GM23338 (cell line): Measurements from ENCODE around the gene EYS.

ENCODE experiments used
- EZH2 ChIP-seq: fragments of 200-600 bp; sonication (generic); IDR thresholded peaks from one replicate; pipeline ENCODE4 v1.8.0; 2017; ENCODE audit warnings: antibody characterized with exemption, mild to moderate bottlenecking, low read depth; ENCODE audit not compliant: unreplicated experiment
- EZH2phosphoT487 ChIP-seq: fragments of 200-600 bp; sonication (generic); IDR thresholded peaks from one replicate; pipeline ENCODE4 v1.8.1; 2018; ENCODE audit warnings: antibody characterized with exemption; ENCODE audit not compliant: unreplicated experiment
- POLR2AphosphoS5 ChIP-seq: IDR thresholded peaks from 2 replicates; pipeline ENCODE4 v1.6.1; 2016; ENCODE audit warnings: antibody characterized with exemption, low read depth
- REST ChIP-seq: IDR thresholded peaks from one replicate; pipeline ENCODE4 v1.6.1; 2018; ENCODE audit warnings: antibody characterized with exemption; ENCODE audit not compliant: unreplicated experiment
- TF ChIP-seq, protein P1 (sequence below), 2 experiments: fragments of 200-600 bp in 1 of 2; sonication (generic) in 1 of 2; conservative IDR thresholded peaks; 2 replicates each; pipeline versions ENCODE4 v1.5.1 to v1.6.1; 2016 to 2017; ENCODE audit warnings: antibody characterized with exemption in 2 of 2, low read depth in 2 of 2, mild to moderate bottlenecking in 2 of 2, moderate library complexity in 1 of 2

GRCh38 chr6:65135567-65135966 is 571.5 kb downstream of the EYS start:
- TF ChIP-seq, protein P1, sequence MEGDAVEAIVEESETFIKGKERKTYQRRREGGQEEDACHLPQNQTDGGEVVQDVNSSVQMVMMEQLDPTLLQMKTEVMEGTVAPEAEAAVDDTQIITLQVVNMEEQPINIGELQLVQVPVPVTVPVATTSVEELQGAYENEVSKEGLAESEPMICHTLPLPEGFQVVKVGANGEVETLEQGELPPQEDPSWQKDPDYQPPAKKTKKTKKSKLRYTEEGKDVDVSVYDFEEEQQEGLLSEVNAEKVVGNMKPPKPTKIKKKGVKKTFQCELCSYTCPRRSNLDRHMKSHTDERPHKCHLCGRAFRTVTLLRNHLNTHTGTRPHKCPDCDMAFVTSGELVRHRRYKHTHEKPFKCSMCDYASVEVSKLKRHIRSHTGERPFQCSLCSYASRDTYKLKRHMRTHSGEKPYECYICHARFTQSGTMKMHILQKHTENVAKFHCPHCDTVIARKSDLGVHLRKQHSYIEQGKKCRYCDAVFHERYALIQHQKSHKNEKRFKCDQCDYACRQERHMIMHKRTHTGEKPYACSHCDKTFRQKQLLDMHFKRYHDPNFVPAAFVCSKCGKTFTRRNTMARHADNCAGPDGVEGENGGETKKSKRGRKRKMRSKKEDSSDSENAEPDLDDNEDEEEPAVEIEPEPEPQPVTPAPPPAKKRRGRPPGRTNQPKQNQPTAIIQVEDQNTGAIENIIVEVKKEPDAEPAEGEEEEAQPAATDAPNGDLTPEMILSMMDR (conservative IDR thresholded peaks at IDR 0.05; ENCODE audit: low read depth in 2 of 2), result no peak
- TF ChIP-seq EZH2phosphoT487 (no peak), EZH2 (no peak), POLR2AphosphoS5 (no peak), REST (no peak)
